Endothelial cell of umbilical vein (primary cell): Measurements from ENCODE around the gene QPCT. TPM values are rescaled to one million over a fixed set of nuclear protein-coding genes. Genes with fewer than 3 reads are reported as not detected.

Source experiments
- BruUV-seq: library from RNA; stranded (reverse); fragments of 400-500 nt; replicated peaks from 2 replicates; lab custom pipeline; 2021; lab: Mats Ljungman, UMichigan
- CTCF ChIA-PET: fragments of 300-600, 350-600 bp; sonication (Branson Sonifier 250); formaldehyde crosslinking; loops from one replicate; lab custom pipeline; 2021; ENCODE audit warnings: antibody characterized with exemption, inconsistent platforms; lab: Charles Lee
- POLR2A ChIA-PET: fragments of 300-600, 350-600 bp; sonication (Branson Sonifier 250); formaldehyde crosslinking; loops from one replicate; lab custom pipeline; 2021; ENCODE audit warnings: antibody characterized with exemption, inconsistent platforms; lab: Charles Lee
- DNase-seq: peaks from one replicate; pipeline ENCODE4 v3.0.0-alpha.2; 2011; ENCODE audit warnings: low read depth, low spot score
- FAIRE-seq: peaks from 2 replicates; lab custom pipeline; 2011; peaks lifted over from hg19 to GRCh38; lab: Jason Lieb, UNC
- H2AFZ ChIP-seq: 2 replicates; pipeline ENCODE4 v1.6.0; 2012; ENCODE audit warnings: low read depth, low read length, control low read depth, inconsistent platforms
- H3K27ac ChIP-seq: 2 replicates; pipeline ENCODE4 v1.5.1; 2011; ENCODE audit warnings: low read depth, mild to moderate bottlenecking, control low read depth, low read length, moderate library complexity; ENCODE audit not compliant: insufficient read depth
- H3K27me3 ChIP-seq, 2 experiments: 2 replicates each; pipeline versions ENCODE4 v1.6.0 to v1.6.1; 2011; ENCODE audit warnings: low read length in 2 of 2, mixed read lengths in 1 of 2; ENCODE audit not compliant: control insufficient read depth in 2 of 2, insufficient read depth in 2 of 2
- H3K36me3 ChIP-seq, 2 experiments: 2 replicates in 1 of 2; 3 replicates in 1 of 2; pipeline ENCODE4 v1.5.1; 2011; ENCODE audit warnings: low read length in 2 of 2, mild to moderate bottlenecking in 1 of 2, moderate library complexity in 1 of 2; ENCODE audit not compliant: control insufficient read depth in 2 of 2, insufficient read depth in 2 of 2; ENCODE audit errors: extremely low read depth in 1 of 2
- H3K4me1 ChIP-seq: 3 replicates; pipeline ENCODE4 v1.5.1; 2011; ENCODE audit warnings: mild to moderate bottlenecking, low read length; ENCODE audit not compliant: control insufficient read depth, insufficient read depth; ENCODE audit errors: extremely low read depth
- H3K4me2 ChIP-seq: 2 replicates; pipeline ENCODE4 v1.6.1; 2011; ENCODE audit warnings: low read length, control low read depth, mixed read lengths; ENCODE audit not compliant: insufficient read depth
- H3K4me3 ChIP-seq, 3 experiments: fragments of 200-600 bp in 1 of 3; sonication (generic), shearing (Covaris generic) in 1 of 3; replicated peaks in 1 of 3; 2 replicates each; pipeline ENCODE4 v1.5.1; 2011 to 2016; ENCODE audit warnings: control low read depth in 3 of 3, low read length in 3 of 3, mild to moderate bottlenecking in 2 of 3, inconsistent platforms in 1 of 3, low read depth in 1 of 3, moderate library complexity in 1 of 3; ENCODE audit not compliant: insufficient read depth in 1 of 3
- H3K79me2 ChIP-seq: 2 replicates; pipeline ENCODE4 v1.6.0; 2012; ENCODE audit warnings: low read length, inconsistent platforms; ENCODE audit not compliant: control insufficient read depth, insufficient read depth
- H3K9ac ChIP-seq: replicated peaks from 2 replicates; pipeline ENCODE3; 2011; ENCODE audit warnings: low read length, control low read depth; ENCODE audit not compliant: insufficient read depth; ENCODE audit errors: extremely low read depth
- H3K9me1 ChIP-seq: replicated peaks from 3 replicates; pipeline ENCODE4 v1.6.0; 2011; ENCODE audit warnings: mild to moderate bottlenecking, low read length; ENCODE audit not compliant: control insufficient read depth, insufficient read depth; ENCODE audit errors: extremely low read depth
- H3K9me3 ChIP-seq: replicated peaks from 2 replicates; pipeline ENCODE4 v1.5.1; 2012; ENCODE audit warnings: low read length, inconsistent platforms; ENCODE audit not compliant: control insufficient read depth, insufficient read depth
- H4K20me1 ChIP-seq: replicated peaks from 2 replicates; pipeline ENCODE3; 2011; ENCODE audit warnings: mild to moderate bottlenecking, low read length; ENCODE audit not compliant: control insufficient read depth, insufficient read depth; ENCODE audit errors: extremely low read depth
- CTCF ChIP-seq, 2 donors: IDR thresholded peaks; 1 replicate in 1 of 2; 2 replicates in 1 of 2; pipeline ENCODE4 v1.5.1; 2011; ENCODE audit warnings: low read length in 2 of 2, mild to moderate bottlenecking in 2 of 2, moderate library complexity in 2 of 2, control low read depth in 1 of 2, inconsistent platforms in 1 of 2, low read depth in 1 of 2; ENCODE audit not compliant: insufficient read depth in 1 of 2; ENCODE audit errors: extremely low read depth in 1 of 2
- EZH2 ChIP-seq: IDR thresholded peaks from 2 replicates; pipeline ENCODE4 v1.6.1; 2012; ENCODE audit warnings: borderline replicate concordance, low read depth, mild to moderate bottlenecking, moderate library complexity, low read length, inconsistent platforms; ENCODE audit not compliant: severe bottlenecking
- FOS ChIP-seq: IDR thresholded peaks from 2 replicates; pipeline ENCODE4 v1.6.1; 2011; ENCODE audit warnings: mild to moderate bottlenecking, low read length, moderate library complexity, borderline replicate concordance; ENCODE audit not compliant: insufficient read depth
- GATA2 ChIP-seq: IDR thresholded peaks from 2 replicates; pipeline ENCODE4 v1.7.0; 2011; ENCODE audit warnings: low read depth, mild to moderate bottlenecking, moderate library complexity, mixed read lengths, low read length; ENCODE audit not compliant: insufficient read length, insufficient read depth
- JUN ChIP-seq: IDR thresholded peaks from 2 replicates; pipeline ENCODE4 v1.6.1; 2011; ENCODE audit warnings: borderline replicate concordance, low read depth; ENCODE audit not compliant: insufficient read length, insufficient read depth
- MAX ChIP-seq: IDR thresholded peaks from 2 replicates; pipeline ENCODE4 v1.6.1; 2011; ENCODE audit not compliant: insufficient read depth, insufficient read length
- MYC ChIP-seq: IDR thresholded peaks from one replicate; pipeline ENCODE4 v1.6.1; 2011; ENCODE audit warnings: mild to moderate bottlenecking, low read depth, low read length
- POLR2A ChIP-seq: IDR thresholded peaks from 2 replicates; pipeline ENCODE4 v1.6.1; 2012; ENCODE audit warnings: low read depth, mild to moderate bottlenecking, control low read depth, low read length
- POLR2AphosphoS5 ChIP-seq: IDR thresholded peaks from 2 replicates; pipeline ENCODE4 v1.6.1; 2012; ENCODE audit warnings: low read depth, mild to moderate bottlenecking, control low read depth, low read length, moderate library complexity; ENCODE audit not compliant: insufficient read depth
- dilution Hi-C: fragments of 300-500 bp; cut with MboI; formaldehyde crosslinking; loops from one replicate; pipeline ENCODE4 v1.15.0; 2019; ENCODE audit warnings: low sequenced_read_pairs; ENCODE audit not compliant: extremely low pct_ligation_motif_present
- intact Hi-C: fragments of 100-400 bp; cut with micrococcal nuclease; formaldehyde crosslinking; loops from one replicate; pipeline ENCODE4 v1.10.0; 2022
- polyA plus RNA-seq, 4 experiments: library from polyadenylated mRNA; depleted of rRNA in 3 of 4; stranded (reverse) in 3 of 4; unstranded in 1 of 4; fragments of >200 nt; gene quantifications; 2 replicates each; pipeline versions ENCODE4 v1.2.1 to v1.2.3, GENCODE V29; 2011 to 2012; ENCODE audit warnings: missing spikeins in 1 of 4
- total RNA-seq: library from RNA; stranded (reverse); gene quantifications from 2 replicates; pipeline ENCODE4 v1.2.3, GENCODE V29; 2021

Gene QPCT
- total and polyA plus RNA-seq, 2 donors (not counting 3 experiments of a cell fraction or from before 2014, with no cell fraction given): 12.8 to 17.2 TPM

- DNase-seq: no peak
- Histone ChIP-seq H3K36me3 (no peaks in the 10 kb centered on the region), H2AFZ (no peak overlapping the region), H3K9ac (no peak overlapping the region), H3K4me3 (no peak overlapping the region), H3K4me2 (no peak overlapping the region), H3K9me3 (no peaks in the 10 kb centered on the region), H3K27me3 (no peaks in the 10 kb centered on the region), H4K20me1 (no peaks in the 10 kb centered on the region), H3K9me1 (no peaks in the 10 kb centered on the region), H3K27ac (no peak overlapping the region), H3K4me1 (peaks cover 17% of the 10 kb centered on the region), H3K79me2 (no peaks in the 10 kb centered on the region)
- TF ChIP-seq POLR2AphosphoS5: no peak
- TF ChIP-seq CTCF (IDR thresholded peaks at IDR 0.05; ENCODE audit: extremely low read depth in 1 of 2, insufficient read depth in 1 of 2, low read depth in 1 of 2, low read length in 2 of 2): no peak
- TF ChIP-seq EZH2: no peak
- no peak for TF ChIP-seq MYC
- no peak for TF ChIP-seq GATA2
- no peak for TF ChIP-seq JUN
- TF ChIP-seq MAX: no peak
- no peak for TF ChIP-seq POLR2A
- no peak for TF ChIP-seq FOS
- BruUV-seq: no TSS peak
- CTCF ChIA-PET: interaction anchor here (1.0 to 1.3 kb wide), 3 partner anchors 55 to 537 kb away, joined by 3 to 4 read pairs (median 4); no protein-coding TSS in a partner anchor
- dilution Hi-C loops (no loop called here), intact Hi-C loops (loop anchor here (5.0 kb wide), 1 partner anchor 537 kb away; no protein-coding TSS in a partner anchor)
- FAIRE-seq: no peak
- POLR2A ChIA-PET: no interaction called here
Observed at GRCh38 chr2:37340637-37341036, 3.8 kb upstream of the QPCT start.
